Lower leg skin (tissue), 3 donors: ENCODE data around the gene STX8.

ENCODE experiments used
- CTCF ChIP-seq, 3 donors: fragments of 450-650 bp; IDR thresholded peaks; one replicate each; pipeline ENCODE4 v1.5.1; 2016; ENCODE audit warnings: antibody characterized with exemption in 3 of 3, mild to moderate bottlenecking in 3 of 3, moderate library complexity in 2 of 3
- POLR2A ChIP-seq, 2 donors: fragments of 450-650 bp; IDR thresholded peaks; one replicate each; pipeline ENCODE4 v1.6.1; 2016 to 2017; ENCODE audit warnings: antibody characterized with exemption in 2 of 2, mild to moderate bottlenecking in 1 of 2, moderate library complexity in 1 of 2

DNA sequence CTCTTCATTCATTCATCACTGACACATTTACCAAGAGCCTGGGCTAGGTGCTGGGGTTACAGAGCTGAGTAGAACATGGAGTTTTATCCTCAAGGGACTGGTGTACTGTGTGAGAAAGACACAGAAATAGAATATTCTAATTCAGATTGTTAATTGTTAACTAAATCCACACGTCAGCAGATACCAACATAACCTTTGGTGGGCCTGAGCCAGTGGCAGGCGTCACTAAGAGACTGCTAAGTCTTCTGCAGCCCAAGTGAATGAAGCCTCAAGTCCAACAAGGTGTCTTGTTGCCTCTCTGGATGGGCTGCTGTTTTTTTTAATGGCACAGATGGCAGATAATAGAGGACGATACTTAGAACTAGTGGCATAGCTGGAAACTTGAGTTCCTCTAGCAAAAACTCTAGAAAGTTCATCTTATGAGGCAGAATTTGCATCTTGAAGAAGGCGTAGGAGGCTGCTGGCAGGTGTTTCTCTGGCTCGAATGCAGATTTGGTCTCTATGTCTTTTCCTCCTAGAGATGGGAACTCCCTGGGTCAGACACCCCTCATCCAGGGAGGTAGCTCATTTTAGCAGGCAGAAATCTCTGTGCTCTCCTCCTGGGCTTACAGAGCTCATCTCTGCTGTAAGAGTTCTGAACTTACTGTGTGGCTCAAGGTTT is 374.8 kb downstream of the STX8 start:
- TF ChIP-seq CTCF (IDR thresholded peaks at IDR 0.05) (no peak), POLR2A (IDR thresholded peaks at IDR 0.05) (no peak)
